Left forelimb (tissue), 1 donor: ENCODE results near the gene UBXN6.
A peak's percentile ranks its signal among the peaks of the same experiment; 100 is the strongest.

Experiments used
- DNase-seq: peaks from one replicate; pipeline ENCODE4 v3.0.0-alpha.2; 2018; ENCODE audit warnings: low spot score

UBXN6 gene

DNA sequence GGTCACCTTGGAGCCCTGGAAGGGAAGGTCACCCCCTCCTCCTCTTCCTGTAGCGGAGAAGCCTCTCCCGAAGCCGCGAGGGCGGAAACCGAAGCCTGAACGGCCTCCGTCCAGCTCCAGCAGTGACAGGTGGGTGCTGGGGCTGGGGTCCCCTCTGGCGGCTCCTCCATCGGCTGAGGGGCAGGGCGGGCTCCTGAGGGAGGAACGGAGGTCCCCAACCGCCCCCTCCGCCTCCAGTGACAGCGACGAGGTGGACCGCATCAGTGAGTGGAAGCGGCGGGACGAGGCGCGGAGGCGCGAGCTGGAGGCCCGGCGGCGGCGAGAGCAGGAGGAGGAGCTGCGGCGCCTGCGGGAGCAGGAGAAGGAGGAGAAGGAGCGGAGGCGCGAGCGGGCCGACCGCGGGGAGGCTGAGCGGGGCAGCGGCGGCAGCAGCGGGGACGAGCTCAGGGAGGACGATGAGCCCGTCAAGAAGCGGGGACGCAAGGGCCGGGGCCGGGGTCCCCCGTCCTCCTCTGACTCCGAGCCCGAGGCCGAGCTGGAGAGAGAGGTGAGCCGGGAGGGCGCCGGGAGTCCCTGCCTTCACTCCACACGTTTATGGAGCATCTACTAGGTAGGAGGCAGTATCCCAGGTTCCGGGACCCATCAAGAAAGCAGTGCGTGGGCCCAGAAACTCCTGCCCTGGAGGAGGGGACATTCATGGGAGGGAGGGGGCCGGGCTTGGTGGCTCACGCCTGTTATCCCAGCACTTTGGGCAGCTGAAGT is 36.5 kb upstream of the UBXN6 start:
- peak; percentile 56 for DNase-seq

DNA sequence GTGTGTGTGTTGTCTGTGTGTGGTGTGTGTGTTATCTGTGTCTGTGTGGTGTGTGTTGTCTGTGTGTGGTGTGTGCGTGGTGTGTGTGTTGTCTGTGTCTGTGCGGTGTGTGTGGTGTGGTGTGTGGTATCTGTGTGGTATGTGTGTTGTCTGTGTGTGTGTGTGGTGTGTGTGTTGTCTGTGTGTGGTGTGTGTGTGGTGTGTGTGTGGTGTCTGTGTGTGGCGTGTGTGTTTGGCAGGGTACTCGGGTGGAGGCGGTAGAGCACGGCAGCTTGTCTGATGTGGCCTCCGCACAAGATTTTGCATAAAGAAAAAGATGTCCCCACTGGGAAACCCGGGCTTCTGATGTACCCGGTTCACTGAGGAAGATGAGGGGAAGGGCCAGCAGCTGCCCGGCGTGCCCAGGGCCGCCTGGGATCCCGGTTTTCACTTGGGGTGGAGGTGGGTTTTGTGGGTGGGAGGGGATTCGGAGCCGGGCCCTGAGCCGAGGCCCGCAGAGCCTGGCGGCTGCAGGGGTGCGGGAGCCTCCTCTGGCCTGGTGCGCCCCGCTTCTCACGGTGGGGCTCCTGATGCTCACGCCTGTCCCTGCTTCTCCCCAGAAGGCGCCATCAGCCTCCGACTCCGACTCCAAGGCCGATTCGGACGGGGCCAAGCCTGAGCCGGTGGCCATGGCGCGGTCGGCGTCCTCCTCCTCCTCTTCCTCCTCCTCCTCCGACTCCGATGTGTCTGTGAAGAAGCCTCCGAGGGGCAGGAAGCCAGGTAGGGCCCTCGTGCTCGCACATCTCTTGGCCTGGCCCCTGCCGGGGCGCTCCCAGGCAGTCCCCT is 35.7 kb upstream of the UBXN6 start:
- peak; percentile 42 for DNase-seq

GRCh38 chr19:4492337-4493103 is 34.9 kb upstream of the UBXN6 start:
- peak; percentile 41 for DNase-seq

GRCh38 chr19:4491446-4491845 is 33.9 kb upstream of the UBXN6 start:
- DNase-seq: peak; percentile 57

DNA sequence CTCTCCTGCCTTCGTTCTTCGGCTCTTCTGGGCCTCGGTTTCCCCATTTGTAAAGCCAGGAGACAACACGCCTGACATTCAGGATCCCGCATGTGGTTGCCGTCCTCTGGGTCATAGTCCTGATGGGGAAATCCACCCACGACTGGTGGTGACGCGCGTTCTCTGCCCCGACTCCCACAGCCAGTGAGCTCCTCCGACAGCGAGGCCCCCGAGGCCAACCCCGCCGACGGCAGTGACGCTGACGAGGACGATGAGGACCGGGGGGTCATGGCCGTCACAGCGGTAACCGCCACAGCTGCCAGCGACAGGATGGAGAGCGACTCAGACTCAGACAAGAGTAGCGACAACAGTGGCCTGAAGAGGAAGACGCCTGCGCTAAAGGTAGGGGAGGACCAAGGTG is 30.9 kb upstream of the UBXN6 start:
- DNase-seq: no peak

DNA sequence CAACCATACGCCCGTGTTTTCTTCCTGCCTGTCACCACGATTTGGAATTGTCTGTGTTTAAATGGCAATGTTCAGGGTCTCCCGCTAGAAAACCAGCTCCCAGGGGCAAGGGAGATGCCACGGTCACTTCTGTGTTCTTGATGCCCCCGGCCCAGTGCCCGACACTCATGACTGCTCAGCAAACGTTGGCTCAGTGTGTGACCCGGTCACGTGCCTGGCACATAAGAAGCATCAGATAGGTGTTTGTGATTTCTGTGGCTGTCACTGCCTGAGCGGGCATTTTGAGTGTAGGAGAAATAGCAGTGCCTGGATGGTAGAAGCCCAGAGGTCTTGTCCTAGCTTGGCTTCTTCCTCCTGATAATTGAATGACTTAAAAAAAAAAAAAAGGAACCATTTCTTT is 30.0 kb upstream of the UBXN6 start:
- DNase-seq: peak; percentile 55

DNA sequence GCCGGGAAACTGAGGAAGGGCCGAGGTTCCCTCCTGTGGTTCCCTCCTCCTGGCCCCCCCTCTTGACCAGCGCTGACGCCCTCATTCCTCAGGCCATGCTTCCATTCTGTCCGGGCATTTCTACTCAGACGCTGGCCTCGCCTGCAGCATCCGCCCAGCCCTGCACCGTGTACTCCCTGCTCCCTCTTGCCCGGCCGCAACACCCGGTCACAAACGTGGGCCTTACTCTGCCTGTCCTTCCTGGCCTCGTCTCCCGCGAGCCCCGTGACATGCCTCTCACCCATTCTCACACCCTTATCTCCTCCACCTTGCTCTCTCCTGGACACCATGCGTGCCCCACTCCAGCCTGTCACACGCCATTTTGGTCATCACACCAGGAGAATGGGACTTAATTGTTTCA is 25.8 kb upstream of the UBXN6 start:
- peak; percentile 50 for DNase-seq

GRCh38 chr19:4482721-4483364 is 25.2 kb upstream of the UBXN6 start:
- DNase-seq: no peak

- no peak for DNase-seq
Observed at GRCh38 chr19:4477034-4477801, 19.6 kb upstream of the UBXN6 start.

- no peak for DNase-seq
Observed at GRCh38 chr19:4474514-4475022, 17.0 kb upstream of the UBXN6 start.

- DNase-seq: no peak
Observed at GRCh38 chr19:4473763-4474513, 16.3 kb upstream of the UBXN6 start.

GRCh38 chr19:4473011-4473762 is 15.6 kb upstream of the UBXN6 start:
- DNase-seq: no peak

DNA sequence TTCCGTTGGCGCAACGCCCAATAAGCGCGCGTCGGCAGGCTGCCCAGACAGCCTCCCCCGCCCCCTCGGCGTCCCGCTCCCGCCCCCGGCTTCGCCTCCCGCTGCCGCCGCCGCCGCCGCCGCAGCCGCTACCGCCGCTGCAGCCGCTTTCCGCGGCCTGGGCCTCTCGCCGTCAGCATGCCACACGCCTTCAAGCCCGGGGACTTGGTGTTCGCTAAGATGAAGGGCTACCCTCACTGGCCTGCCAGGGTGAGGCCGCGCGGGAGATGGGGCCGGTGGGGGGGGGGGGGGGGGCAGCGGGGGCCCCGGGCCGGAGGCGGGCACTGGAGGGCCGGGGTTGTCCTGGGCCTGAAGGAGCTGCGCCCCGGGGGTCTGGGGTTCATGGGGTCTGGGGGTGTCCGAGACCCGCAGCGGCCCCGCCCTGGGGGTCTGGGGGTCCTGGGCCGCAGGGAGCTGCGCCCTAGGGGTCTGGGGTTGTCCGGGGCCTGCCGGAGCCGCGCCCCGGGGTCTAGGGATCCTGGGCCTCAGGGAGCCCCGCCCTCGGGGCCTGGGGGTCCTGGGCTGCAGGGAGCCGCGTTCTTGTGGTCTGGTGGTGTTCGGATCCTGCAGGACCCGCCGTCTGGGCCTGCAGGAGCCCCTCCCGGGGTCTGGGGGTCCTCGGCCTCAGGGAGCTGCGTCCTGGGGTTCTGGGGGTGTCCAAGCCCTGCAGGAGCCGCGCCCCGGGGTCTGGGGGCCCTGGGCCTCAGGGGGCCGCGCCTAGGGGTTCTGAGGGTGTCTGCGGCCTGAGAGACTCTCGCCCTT is 14.8 kb upstream of the UBXN6 start, which contains the start of gene HDGFL2:
Gene HDGFL2 (plus strand): TSS at position 124 of the 801 bp plus-strand sequence. CDS start 54 bp downstream, at position 178.
- no peak for DNase-seq

GRCh38 chr19:4471403-4472173 is 14.0 kb upstream of the UBXN6 start:
- DNase-seq: peak; percentile 98

DNA sequence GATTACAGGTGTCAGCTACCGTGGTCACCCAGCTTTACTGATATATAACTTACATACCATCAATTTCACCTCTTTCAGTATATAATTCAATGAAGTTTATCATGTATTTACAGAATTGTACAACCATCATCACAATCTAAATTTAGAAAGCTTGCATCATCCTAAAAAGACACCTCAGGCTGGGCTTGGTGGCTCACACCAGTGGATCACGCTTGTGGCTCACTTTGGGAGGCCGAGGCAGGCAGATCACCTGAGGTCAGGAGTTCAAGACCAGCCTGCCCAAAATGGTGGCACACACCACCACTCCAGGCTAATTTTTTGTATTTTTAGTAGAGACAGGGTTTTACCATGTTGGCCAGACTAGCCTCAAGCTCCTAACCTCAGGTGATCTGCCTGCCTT is 10.2 kb upstream of the UBXN6 start:
- no peak for DNase-seq

GRCh38 chr19:4464815-4465581 is 7.4 kb upstream of the UBXN6 start:
- DNase-seq: no peak
